ENCODE data around the gene IRX4.

IRX4 gene

GRCh38 chr5:1883925-1884677, 1.4 kb upstream of the IRX4 start:
- TF ChIP-seq TAF1 (IDR thresholded peaks at IDR 0.05; ENCODE audit: low read depth) (no peak), YY1 (IDR thresholded peaks at IDR 0.05; ENCODE audit: low read depth) (no peak), RAD21 (IDR thresholded peaks at IDR 0.05; ENCODE audit: low read depth) (no peak), CREB1 (IDR thresholded peaks at IDR 0.05; ENCODE audit: low read depth) (no peak), TEAD4 (IDR thresholded peaks at IDR 0.05) (no peak), MAX (IDR thresholded peaks at IDR 0.05) (no peak), FOXM1 (IDR thresholded peaks at IDR 0.05; ENCODE audit: borderline replicate concordance, low read depth) (no peak), NFIC (IDR thresholded peaks at IDR 0.05) (no peak), ZBTB7A (IDR thresholded peaks at IDR 0.05; ENCODE audit: low read depth) (no peak), EGR1 (IDR thresholded peaks at IDR 0.05) (no peak), EP300 (IDR thresholded peaks at IDR 0.05; ENCODE audit: borderline replicate concordance) (no peak), REST (IDR thresholded peaks at IDR 0.05; ENCODE audit: low read depth) (no peak), USF1 (IDR thresholded peaks at IDR 0.05) (no peak), CEBPB (IDR thresholded peaks at IDR 0.05) (no peak), TCF12 (IDR thresholded peaks at IDR 0.05; ENCODE audit: low read depth) (no peak)

GRCh38 chr5:1883120-1883924, 597 bp upstream of the IRX4 start:
- no peak for TF ChIP-seq RAD21 (IDR thresholded peaks at IDR 0.05; ENCODE audit: low read depth)

GRCh38 chr5:1881731-1882336, 891 bp downstream of the IRX4 start:
- no peak for TF ChIP-seq REST (IDR thresholded peaks at IDR 0.05; ENCODE audit: low read depth)
- TF ChIP-seq RAD21 (IDR thresholded peaks at IDR 0.05; ENCODE audit: low read depth): no peak
- TF ChIP-seq YY1 (IDR thresholded peaks at IDR 0.05; ENCODE audit: low read depth): no peak
- no peak for TF ChIP-seq ZBTB7A (IDR thresholded peaks at IDR 0.05; ENCODE audit: low read depth)
- no peak for TF ChIP-seq TAF1 (IDR thresholded peaks at IDR 0.05; ENCODE audit: low read depth)
- TF ChIP-seq MAX (IDR thresholded peaks at IDR 0.05): no peak
- no peak for TF ChIP-seq FOXM1 (IDR thresholded peaks at IDR 0.05; ENCODE audit: borderline replicate concordance, low read depth)
- no peak for TF ChIP-seq CREB1 (IDR thresholded peaks at IDR 0.05; ENCODE audit: low read depth)
- no peak for TF ChIP-seq USF1 (IDR thresholded peaks at IDR 0.05)
- no peak for TF ChIP-seq EP300 (IDR thresholded peaks at IDR 0.05; ENCODE audit: borderline replicate concordance)
- TF ChIP-seq EGR1 (IDR thresholded peaks at IDR 0.05): no peak

GRCh38 chr5:1881098-1881572, 1.6 kb downstream of the IRX4 start:
- no peak for TF ChIP-seq RAD21 (IDR thresholded peaks at IDR 0.05; ENCODE audit: low read depth)
- no peak for TF ChIP-seq EP300 (IDR thresholded peaks at IDR 0.05; ENCODE audit: borderline replicate concordance)
- no peak for TF ChIP-seq EGR1 (IDR thresholded peaks at IDR 0.05)
- TF ChIP-seq MAX (IDR thresholded peaks at IDR 0.05): no peak
- TF ChIP-seq ZBTB7A (IDR thresholded peaks at IDR 0.05; ENCODE audit: low read depth): no peak
- TF ChIP-seq NFIC (IDR thresholded peaks at IDR 0.05): no peak
- TF ChIP-seq USF1 (IDR thresholded peaks at IDR 0.05): no peak
- TF ChIP-seq TEAD4 (IDR thresholded peaks at IDR 0.05): no peak
- TF ChIP-seq YY1 (IDR thresholded peaks at IDR 0.05; ENCODE audit: low read depth): no peak
- TF ChIP-seq TAF1 (IDR thresholded peaks at IDR 0.05; ENCODE audit: low read depth): no peak
- TF ChIP-seq CEBPB (IDR thresholded peaks at IDR 0.05): no peak
- no peak for TF ChIP-seq FOXM1 (IDR thresholded peaks at IDR 0.05; ENCODE audit: borderline replicate concordance, low read depth)
- no peak for TF ChIP-seq TCF12 (IDR thresholded peaks at IDR 0.05; ENCODE audit: low read depth)
- no peak for TF ChIP-seq REST (IDR thresholded peaks at IDR 0.05; ENCODE audit: low read depth)
- no peak for TF ChIP-seq CREB1 (IDR thresholded peaks at IDR 0.05; ENCODE audit: low read depth)
